HuH-7.5 (cell line): ENCODE measurements around the gene UBE2J1.
"Not testable (repeated sequence)": the region's sequence is repeated elsewhere in the genome, so short reads cannot be mapped to it uniquely, and the experiment has no call there.

Source experiments
- DNase-seq: peaks from one replicate; pipeline ENCODE4 v3.0.0; 2011; ENCODE audit warnings: low spot score

UBE2J1 gene

GRCh38 chr6:89352278-89353117 lies at the start of gene UBE2J1:
Gene UBE2J1, minus strand, starts transcription at chr6:89352722. Its CDS starts 153 bp downstream, at chr6:89352569.
- DNase-seq, result peak; percentile 76

GRCh38 chr6:89400912-89401399 lies 48.4 kb upstream of the UBE2J1 start:
- DNase-seq, result no peak

GRCh38 chr6:89400050-89400449 lies 47.5 kb upstream of the UBE2J1 start:
- DNase-seq, result no peak

GRCh38 chr6:89398762-89399525 lies 46.4 kb upstream of the UBE2J1 start:
- DNase-seq, result no peak

GRCh38 chr6:89397884-89398283 lies 45.4 kb upstream of the UBE2J1 start:
- not testable (repeated sequence) for DNase-seq

- no peak for DNase-seq
Measured at GRCh38 chr6:89393659-89394058, 41.1 kb upstream of the UBE2J1 start.

GRCh38 chr6:89392823-89393222 lies 40.3 kb upstream of the UBE2J1 start:
- DNase-seq, result no peak

GRCh38 chr6:89388846-89389245 lies 36.3 kb upstream of the UBE2J1 start:
- DNase-seq, result no peak

- DNase-seq, result no peak
Measured at GRCh38 chr6:89387516-89388201, 35.1 kb upstream of the UBE2J1 start.

GRCh38 chr6:89386917-89387491 lies 34.5 kb upstream of the UBE2J1 start:
- DNase-seq, result no peak

GRCh38 chr6:89385846-89386245 lies 33.3 kb upstream of the UBE2J1 start:
- DNase-seq, result no peak

GRCh38 chr6:89385156-89385667 lies 32.7 kb upstream of the UBE2J1 start:
- DNase-seq, result no peak

- no peak for DNase-seq
Measured at GRCh38 chr6:89381031-89381430, 28.5 kb upstream of the UBE2J1 start.

GRCh38 chr6:89379281-89379680 lies 26.8 kb upstream of the UBE2J1 start:
- DNase-seq, result no peak

- no peak for DNase-seq
Measured at GRCh38 chr6:89378628-89379027, 26.1 kb upstream of the UBE2J1 start.

GRCh38 chr6:89375427-89376267 lies 23.1 kb upstream of the UBE2J1 start:
- DNase-seq, result peak; percentile 38

- no peak for DNase-seq
Measured at GRCh38 chr6:89372506-89372901, 20.0 kb upstream of the UBE2J1 start.

- DNase-seq, result peak; percentile 64
Measured at GRCh38 chr6:89371849-89372505, 19.5 kb upstream of the UBE2J1 start.

GRCh38 chr6:89368999-89369398 lies 16.5 kb upstream of the UBE2J1 start:
- DNase-seq, result no peak

GRCh38 chr6:89368107-89368506 lies 15.6 kb upstream of the UBE2J1 start:
- DNase-seq, result peak; percentile 31
